Thoracic aorta (tissue), 2 donors: Measurements from ENCODE around the gene PDIA6. TPM values are rescaled to one million over a fixed set of nuclear protein-coding genes. Genes with fewer than 3 reads are reported as not detected.

Experiments used
- ATAC-seq: fragments of 150-250 bp; one replicate; pipeline ENCODE4 v1.8.0; 2017; ENCODE audit warnings: low read depth; ENCODE audit not compliant: insufficient number of reproducible peaks, low FRiP score
- DNase-seq: peaks from one replicate; pipeline ENCODE4 v3.0.0-alpha.2; 2020; ENCODE audit warnings: low spot score
- H3K27ac ChIP-seq, 2 donors: fragments of 200-600 bp; sonication (generic); 1 replicate in 1 of 2; 2 replicates in 1 of 2; pipeline ENCODE4 v1.5.1; 2016; ENCODE audit warnings: mild to moderate bottlenecking in 2 of 2, moderate library complexity in 2 of 2
- H3K27me3 ChIP-seq: fragments of 200-600 bp; sonication (generic); replicated peaks from 2 replicates; pipeline ENCODE4 v1.6.0; 2016; ENCODE audit warnings: mild to moderate bottlenecking; ENCODE audit not compliant: insufficient read depth
- H3K36me3 ChIP-seq: fragments of 200-600 bp; sonication (generic); one replicate; pipeline ENCODE4 v1.5.1; 2016
- H3K4me1 ChIP-seq, 2 donors: fragments of 200-600 bp; sonication (generic); 1 replicate in 1 of 2; 2 replicates in 1 of 2; pipeline versions ENCODE4 v1.5.1 to v1.6.0; 2016; ENCODE audit warnings: low read depth in 2 of 2, mild to moderate bottlenecking in 1 of 2; ENCODE audit not compliant: control insufficient read depth in 1 of 2
- H3K4me3 ChIP-seq: fragments of 200-600 bp; sonication (generic); 2 replicates; pipeline ENCODE4 v1.5.1; 2016; ENCODE audit warnings: mild to moderate bottlenecking
- H3K9me3 ChIP-seq: fragments of 200-600 bp; sonication (generic); 2 replicates; pipeline ENCODE4 v1.5.1; 2016
- CTCF ChIP-seq: fragments of 200-600 bp; sonication (generic); IDR thresholded peaks from one replicate; pipeline ENCODE4 v1.5.1; 2019; ENCODE audit warnings: antibody characterized with exemption
- total RNA-seq, 2 donors: library from RNA; depleted of rRNA; stranded (reverse); fragments of >200 nt; gene quantifications; one replicate each; pipeline versions ENCODE4 v1.1.0 to v1.2.3, GENCODE V29; 2016

Gene PDIA6
- total RNA-seq, 2 donors from 2014 or later: 94.9 to 100 TPM

DNA sequence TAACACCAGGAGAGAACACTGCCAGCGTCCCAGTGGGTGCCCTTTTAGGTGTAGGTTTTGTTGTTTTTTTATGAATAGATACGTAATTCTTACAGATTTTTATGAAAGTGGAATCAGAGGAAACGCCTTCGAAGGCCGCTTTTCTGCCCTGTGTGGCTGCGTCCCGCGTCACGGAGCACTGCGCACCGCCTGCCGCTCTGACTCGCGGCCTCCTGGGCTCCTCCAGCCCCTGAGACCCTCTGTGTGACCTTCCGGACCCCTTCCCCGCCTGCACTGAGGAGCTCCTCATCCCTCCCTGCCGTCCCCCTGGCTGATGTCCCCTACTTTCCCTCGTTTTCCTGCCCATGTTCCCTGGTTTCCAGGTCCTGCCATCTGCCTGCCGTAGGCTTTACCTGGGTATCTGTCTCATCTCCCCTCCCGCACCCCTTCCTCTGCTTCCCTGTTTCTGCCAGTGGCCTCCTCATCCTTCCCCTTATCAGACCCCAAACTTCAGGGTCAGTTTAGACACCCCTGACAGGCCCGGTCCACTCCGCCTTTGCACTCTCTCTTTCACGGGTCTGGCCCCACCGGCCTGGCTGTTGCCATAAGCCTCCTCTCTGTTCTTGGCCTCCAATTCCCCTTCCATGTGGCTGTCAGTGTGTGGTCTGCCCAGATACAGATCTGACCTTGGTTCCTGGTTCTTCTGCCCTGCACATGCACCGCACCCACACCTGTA, 32.7 kb downstream of the PDIA6 start:
- ATAC-seq: no peak
- Histone ChIP-seq H3K4me3 (no peak overlapping the region), H3K27ac (no peak overlapping the region), H3K27me3 (no peaks in the 10 kb centered on the region), H3K9me3 (no peaks in the 10 kb centered on the region), H3K36me3 (peaks cover 37% of the 10 kb centered on the region), H3K4me1 (no peaks in the 10 kb centered on the region)
- no peak for DNase-seq
- no peak for TF ChIP-seq CTCF

DNA sequence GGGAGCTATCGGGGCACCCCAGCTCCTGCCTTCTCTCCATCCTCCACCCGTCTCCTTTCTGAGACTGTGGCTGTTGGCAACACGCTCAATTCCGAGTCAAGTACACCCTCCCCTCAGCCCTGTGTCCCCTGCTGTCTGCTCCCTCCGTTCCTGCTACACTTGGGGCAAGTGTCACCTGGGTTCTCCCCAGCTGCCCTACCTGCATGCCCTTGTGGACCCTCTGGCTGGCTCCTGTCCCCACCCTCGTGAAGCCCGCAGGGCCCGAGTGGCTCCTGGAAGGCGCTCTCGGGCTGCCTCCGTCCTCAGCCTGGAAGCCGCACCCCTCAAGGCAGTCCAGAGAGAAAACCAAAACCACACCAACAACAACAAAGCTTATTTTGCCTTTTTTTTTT, 33.9 kb downstream of the PDIA6 start:
- DNase-seq: no peak
- H3K27ac ChIP-seq: no peak overlapping the region
- ATAC-seq: no peak
- no peaks in the 10 kb centered on the region for H3K9me3 ChIP-seq
- no peaks in the 10 kb centered on the region for H3K27me3 ChIP-seq
- no peak for TF ChIP-seq CTCF
- H3K36me3 ChIP-seq: peaks cover 26% of the 10 kb centered on the region
- H3K4me3 ChIP-seq: no peak overlapping the region
- no peaks in the 10 kb centered on the region for H3K4me1 ChIP-seq

DNA sequence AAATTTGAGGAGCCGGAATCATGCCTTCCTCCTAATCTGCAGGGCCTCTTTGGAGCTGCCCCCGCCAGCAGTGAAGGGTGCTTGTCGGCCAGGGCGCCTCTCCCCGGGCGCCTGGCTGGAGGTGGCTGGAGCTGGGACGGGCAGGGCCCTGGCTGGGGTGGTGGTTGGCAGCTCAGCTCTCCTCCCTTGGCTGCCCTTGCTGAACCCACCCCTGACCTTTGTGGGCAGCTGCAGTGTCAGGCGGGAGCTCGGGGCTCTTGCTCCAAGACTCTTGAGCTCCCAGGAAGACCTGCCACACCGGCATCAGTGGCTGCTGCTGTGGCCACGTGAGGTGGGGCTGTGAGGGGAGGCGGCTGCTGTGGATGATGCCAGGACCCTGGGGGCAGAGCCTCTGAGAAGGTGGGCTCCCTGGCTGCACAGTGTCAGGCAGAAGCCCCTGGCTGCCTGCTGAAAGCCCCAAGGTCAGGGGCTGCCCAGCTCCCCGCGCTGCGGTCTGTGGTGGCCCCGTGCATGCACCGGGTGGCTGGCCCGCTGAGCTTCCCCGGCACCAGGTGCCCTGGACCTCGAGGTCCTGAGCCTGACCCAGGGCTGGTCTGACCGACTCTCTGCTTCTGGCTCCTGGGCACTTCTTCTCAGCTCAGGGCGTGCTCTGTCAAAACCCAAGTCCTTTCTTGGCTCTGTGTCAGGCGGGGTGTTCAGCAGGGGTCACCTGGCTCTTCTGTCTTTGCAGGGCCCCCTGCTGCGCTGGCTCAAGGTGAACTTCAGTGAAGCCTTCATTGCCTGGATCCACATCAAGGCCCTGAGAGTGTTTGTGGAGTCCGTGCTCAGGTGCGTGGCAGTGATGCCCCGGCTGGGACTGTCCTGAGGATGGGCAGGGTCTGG, 34.5 kb downstream of the PDIA6 start:
- Histone ChIP-seq H3K27me3 (no peaks in the 10 kb centered on the region), H3K9me3 (no peaks in the 10 kb centered on the region), H3K36me3 (peaks cover 25% of the 10 kb centered on the region), H3K4me1 (no peaks in the 10 kb centered on the region), H3K27ac (no peak overlapping the region), H3K4me3 (no peak overlapping the region)
- no peak for TF ChIP-seq CTCF
- ATAC-seq (no peak), DNase-seq (no peak)

- TF ChIP-seq CTCF: no peak
- no peaks in the 10 kb centered on the region for H3K4me1 ChIP-seq
- H3K36me3 ChIP-seq: peaks cover 19% of the 10 kb centered on the region
- no peaks in the 10 kb centered on the region for H3K27me3 ChIP-seq
- H3K4me3 ChIP-seq: no peak overlapping the region
- DNase-seq (no peak), ATAC-seq (no peak)
- H3K27ac ChIP-seq: no peak overlapping the region
- no peaks in the 10 kb centered on the region for H3K9me3 ChIP-seq
Measured at GRCh38 chr2:10777111-10777841, 35.3 kb downstream of the PDIA6 start.
